ENCODE data around the gene BAHCC1.

- TF ChIP-seq CTCF (conservative IDR thresholded peaks at IDR 0.05; ENCODE audit: low read depth, low read length) (no peak), EZH2phosphoT487 (IDR thresholded peaks at IDR 0.05; ENCODE audit: borderline replicate concordance, low read length) (no peak)
These were observed 5.0 kb upstream of the BAHCC1 start for GRCh38 chr17:81390029-81390872.
